Subcutaneous adipose tissue (tissue), 4 donors: ENCODE results near the gene LMTK2. TPM values are rescaled to one million over a fixed set of nuclear protein-coding genes. Genes with fewer than 3 reads are reported as not detected.

Experiments
- CTCF ChIP-seq: fragments of 450-650 bp; IDR thresholded peaks from one replicate; pipeline ENCODE4 v1.5.1; 2016; ENCODE audit warnings: low read depth, mild to moderate bottlenecking, control low read depth, antibody characterized with exemption, moderate library complexity
- total RNA-seq, 4 donors: library from RNA; depleted of rRNA; stranded (reverse); fragments of >200 nt; gene quantifications; one replicate each; pipeline ENCODE4 v1.1.0, GENCODE V29; 2016

The LMTK2 gene
- total RNA-seq, 4 donors from 2014 or later = 7.3 to 15.4 (median 8.6) TPM

- TF ChIP-seq CTCF = no peak
These were observed 125.0 kb downstream of the LMTK2 start for GRCh38 chr7:98231493-98232262.

- TF ChIP-seq CTCF = no peak
These were observed 125.6 kb downstream of the LMTK2 start for GRCh38 chr7:98232263-98232585.

GRCh38 chr7:98232799-98233198 is 126.1 kb downstream of the LMTK2 start:
- no peak for TF ChIP-seq CTCF

- no peak for TF ChIP-seq CTCF
These were observed 126.8 kb downstream of the LMTK2 start for GRCh38 chr7:98233219-98234070.

- no peak for TF ChIP-seq CTCF
These were observed 127.9 kb downstream of the LMTK2 start for GRCh38 chr7:98234429-98235147.

- no peak for TF ChIP-seq CTCF
These were observed 129.2 kb downstream of the LMTK2 start for GRCh38 chr7:98235901-98236300.
